GM12873 (cell line): Measurements from ENCODE around the gene XYLT1.

ENCODE experiments used
- TF ChIP-seq, protein P1 (sequence below): IDR thresholded peaks from 2 replicates; pipeline ENCODE4 v1.5.1; 2012; ENCODE audit warnings: low read depth, mild to moderate bottlenecking, moderate library complexity, low read length, control low read depth; ENCODE audit not compliant: insufficient read depth; ENCODE audit errors: missing control alignments

The XYLT1 gene

DNA sequence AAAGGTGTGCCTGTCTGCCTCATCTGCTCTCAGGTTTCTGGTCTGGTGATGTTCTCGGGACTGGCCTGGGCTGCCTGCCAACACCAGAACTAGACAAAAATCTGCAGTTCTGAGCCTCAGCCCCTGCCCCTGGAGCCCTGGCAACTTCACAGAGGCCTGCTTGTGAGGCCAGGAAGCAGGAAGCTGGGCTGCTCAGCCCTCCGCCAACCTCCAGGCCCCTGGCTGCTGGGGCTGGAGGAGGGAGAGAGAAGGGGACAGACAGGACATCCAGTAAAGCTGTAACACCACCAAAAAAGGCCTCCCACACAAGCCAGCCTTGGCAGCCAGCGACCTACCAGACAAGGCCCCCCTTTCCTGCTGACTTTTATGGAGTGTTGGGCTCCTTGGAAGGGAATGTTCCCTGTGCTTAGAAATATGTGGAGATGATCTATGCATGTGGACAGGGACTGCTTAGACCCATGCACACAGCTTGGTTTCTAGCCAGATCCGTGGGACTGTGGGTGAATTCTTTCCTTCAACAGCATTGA, 157.6 kb downstream of the XYLT1 start:
- TF ChIP-seq, protein P1, sequence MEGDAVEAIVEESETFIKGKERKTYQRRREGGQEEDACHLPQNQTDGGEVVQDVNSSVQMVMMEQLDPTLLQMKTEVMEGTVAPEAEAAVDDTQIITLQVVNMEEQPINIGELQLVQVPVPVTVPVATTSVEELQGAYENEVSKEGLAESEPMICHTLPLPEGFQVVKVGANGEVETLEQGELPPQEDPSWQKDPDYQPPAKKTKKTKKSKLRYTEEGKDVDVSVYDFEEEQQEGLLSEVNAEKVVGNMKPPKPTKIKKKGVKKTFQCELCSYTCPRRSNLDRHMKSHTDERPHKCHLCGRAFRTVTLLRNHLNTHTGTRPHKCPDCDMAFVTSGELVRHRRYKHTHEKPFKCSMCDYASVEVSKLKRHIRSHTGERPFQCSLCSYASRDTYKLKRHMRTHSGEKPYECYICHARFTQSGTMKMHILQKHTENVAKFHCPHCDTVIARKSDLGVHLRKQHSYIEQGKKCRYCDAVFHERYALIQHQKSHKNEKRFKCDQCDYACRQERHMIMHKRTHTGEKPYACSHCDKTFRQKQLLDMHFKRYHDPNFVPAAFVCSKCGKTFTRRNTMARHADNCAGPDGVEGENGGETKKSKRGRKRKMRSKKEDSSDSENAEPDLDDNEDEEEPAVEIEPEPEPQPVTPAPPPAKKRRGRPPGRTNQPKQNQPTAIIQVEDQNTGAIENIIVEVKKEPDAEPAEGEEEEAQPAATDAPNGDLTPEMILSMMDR, result no peak

DNA sequence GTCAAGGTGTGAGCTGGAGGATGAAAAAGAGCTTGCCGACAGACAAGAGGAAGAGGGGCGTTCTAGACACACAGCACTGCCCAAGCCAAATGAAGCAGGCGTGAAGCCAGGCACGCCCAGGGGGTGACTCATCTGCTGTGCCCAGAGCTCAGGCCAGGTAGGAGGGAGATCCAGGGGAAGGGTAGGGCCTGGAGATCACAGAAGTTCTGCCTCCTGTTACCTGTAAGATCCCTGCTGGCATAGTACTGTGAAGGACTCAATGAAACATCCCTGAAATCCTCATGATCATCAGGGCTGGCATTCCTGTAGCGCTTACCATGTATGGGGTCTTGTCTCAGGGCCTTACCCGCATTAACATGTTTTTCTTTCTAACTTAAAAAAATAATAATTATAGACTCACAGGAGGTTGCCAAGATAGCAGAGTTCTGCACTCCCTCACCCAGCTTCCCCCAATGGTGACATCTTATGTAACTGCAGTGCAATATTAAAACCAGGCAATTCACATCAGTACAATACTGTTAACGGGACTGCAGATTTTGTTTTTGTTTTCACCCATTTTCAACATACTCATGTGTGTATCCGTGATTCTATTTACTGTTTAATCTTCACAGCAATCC, 158.6 kb downstream of the XYLT1 start:
- TF ChIP-seq, protein P1, result no peak

DNA sequence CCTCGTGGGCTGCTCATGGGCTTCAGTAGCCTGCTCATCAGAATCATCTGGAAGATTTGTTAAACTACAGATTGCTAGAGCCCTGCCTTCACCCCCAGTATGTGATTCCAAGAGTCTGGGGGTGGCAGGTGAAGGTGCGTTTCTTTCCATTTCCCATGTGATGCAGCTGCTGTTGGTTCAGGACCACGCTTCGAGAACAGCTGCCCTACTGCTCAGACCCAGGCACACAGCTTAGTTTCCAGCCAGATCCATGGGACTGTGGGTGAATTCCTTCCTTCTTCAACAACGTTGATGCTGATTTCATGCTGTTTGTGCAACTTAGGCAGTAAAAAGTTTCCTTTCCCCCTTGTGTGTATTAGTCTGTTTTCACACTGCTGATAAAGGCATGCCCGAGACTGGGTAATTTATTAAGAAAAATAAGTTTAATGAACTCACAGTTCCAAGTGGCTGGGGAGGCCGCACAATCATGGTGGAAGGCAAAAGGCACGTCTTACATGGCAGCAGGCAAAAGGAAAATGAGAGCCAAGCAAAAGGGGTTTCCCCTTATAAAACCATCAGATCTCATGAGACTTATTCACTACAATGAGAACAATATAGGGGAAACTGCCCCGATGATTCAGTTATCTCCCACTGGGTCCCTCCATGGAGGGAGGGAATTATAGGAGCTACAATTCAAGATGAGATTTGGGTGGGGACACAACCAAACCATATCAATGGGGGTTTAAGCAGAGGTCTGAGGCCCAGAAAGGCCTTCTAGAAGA, 159.2 kb downstream of the XYLT1 start:
- TF ChIP-seq, protein P1, result no peak

DNA sequence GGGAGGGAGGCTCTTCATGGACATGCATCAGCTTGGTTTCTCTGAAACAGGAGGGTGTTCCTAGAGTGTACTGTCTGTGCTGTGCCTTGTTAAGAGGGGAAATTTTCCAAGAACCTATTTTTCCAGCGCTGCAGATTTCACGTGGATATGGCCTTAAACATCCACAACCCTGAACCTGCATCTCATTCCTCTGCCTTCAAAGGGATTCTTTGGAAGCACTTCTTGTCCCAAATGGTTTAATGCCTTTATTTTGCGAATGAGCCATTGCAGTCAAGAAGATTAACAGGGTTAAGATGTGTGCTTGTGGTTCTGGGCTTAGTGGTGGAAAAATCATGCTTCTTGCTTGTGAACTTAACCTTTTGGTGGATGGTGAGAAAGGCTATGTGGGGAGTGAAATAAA, 161.2 kb downstream of the XYLT1 start:
- TF ChIP-seq, protein P1, result no peak

DNA sequence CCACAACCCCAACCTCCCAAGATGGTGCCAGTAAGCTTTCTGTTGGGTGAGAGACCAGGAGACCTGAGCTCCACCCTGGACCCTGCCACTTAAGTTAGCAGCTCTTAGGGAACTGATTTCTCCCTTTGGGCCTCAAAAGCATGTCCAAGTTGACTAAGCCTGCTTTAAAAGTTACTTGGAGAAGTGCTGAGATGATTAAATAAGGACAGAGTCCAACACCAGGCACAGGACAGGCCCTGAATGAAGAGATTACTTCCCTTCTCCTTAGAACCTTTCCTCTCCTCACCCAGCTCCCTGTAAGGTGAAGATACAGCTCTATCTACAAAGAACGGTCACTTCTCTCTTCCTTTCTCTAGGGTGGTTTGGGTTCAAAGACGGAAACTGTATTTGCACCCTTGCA, 162.6 kb downstream of the XYLT1 start:
- TF ChIP-seq, protein P1, result no peak

DNA sequence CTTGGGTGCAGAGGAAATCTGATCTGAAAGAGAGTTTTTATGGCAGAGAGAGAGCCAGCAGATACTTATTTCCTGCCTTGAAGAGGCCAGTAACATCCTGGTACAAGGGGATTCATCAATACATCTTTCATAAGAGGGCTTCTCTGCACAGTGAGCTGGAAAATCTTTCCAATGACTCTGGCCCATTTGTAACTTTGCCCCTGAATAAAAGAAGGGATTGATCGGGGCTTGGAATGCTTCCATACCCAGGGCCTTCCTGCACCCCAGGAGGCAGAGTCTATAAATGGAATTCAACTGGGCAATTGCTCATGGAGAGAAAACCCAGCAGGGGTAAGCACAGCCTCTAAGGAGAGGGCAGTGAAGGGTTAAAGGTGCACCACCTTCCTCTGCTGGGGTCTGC, 163.3 kb downstream of the XYLT1 start:
- TF ChIP-seq, protein P1, result no peak

DNA sequence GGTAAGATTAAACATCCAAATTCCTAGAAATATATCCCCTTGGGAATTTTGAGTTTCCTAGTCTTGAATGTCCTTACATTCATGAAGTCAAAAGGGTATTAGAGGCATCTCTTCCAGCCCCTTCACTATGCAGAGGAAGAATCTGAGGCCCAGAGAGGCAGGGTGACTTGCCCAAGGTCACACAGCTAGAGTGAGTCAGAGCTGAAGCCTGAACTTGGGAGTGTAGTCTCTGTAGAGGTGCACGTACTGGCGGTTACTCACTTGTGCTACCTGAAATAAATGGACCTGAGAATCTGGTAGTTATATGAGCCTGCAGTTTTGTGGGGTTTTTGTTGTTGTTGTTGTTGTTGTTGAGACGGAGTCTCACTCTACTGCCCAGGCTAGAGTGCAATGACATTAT, 164.0 kb downstream of the XYLT1 start:
- TF ChIP-seq, protein P1, result no peak
